KMS-11 (cell line): Measurements from ENCODE around the gene LRRK1.

ENCODE experiments used
- H2AFZ ChIP-seq: fragments of 200-600 bp; sonication (generic); 2 replicates; pipeline ENCODE4 v1.6.1; 2016; ENCODE audit warnings: antibody characterized with exemption, mixed run types, low read depth
- H3K27ac ChIP-seq: fragments of 200-600 bp; sonication (generic); 2 replicates; pipeline ENCODE4 v1.6.1; 2016; ENCODE audit warnings: mild to moderate bottlenecking, mixed run types
- H3K27me3 ChIP-seq: fragments of 200-600 bp; sonication (generic); 2 replicates; pipeline ENCODE4 v1.6.1; 2017; ENCODE audit warnings: mild to moderate bottlenecking, low read depth, mixed run types, moderate library complexity; ENCODE audit not compliant: insufficient read depth
- H3K36me3 ChIP-seq: fragments of 200-600 bp; sonication (generic); 2 replicates; pipeline ENCODE4 v1.6.1; 2017; ENCODE audit warnings: mild to moderate bottlenecking, mixed run types; ENCODE audit not compliant: insufficient read depth
- H3K4me1 ChIP-seq: fragments of 200-600 bp; sonication (generic); 2 replicates; pipeline ENCODE4 v1.6.1; 2016; ENCODE audit warnings: mild to moderate bottlenecking, low read depth, mixed run types; ENCODE audit not compliant: poor library complexity, severe bottlenecking
- H3K4me2 ChIP-seq: fragments of 200-600 bp; sonication (generic); 2 replicates; pipeline ENCODE4 v1.7.0; 2016; ENCODE audit warnings: mild to moderate bottlenecking, mixed run types
- H3K4me3 ChIP-seq: fragments of 200-600 bp; sonication (generic); IDR thresholded peaks from 2 replicates; pipeline ENCODE4 v1.6.1; 2017; ENCODE audit warnings: low read depth, low read length, mixed read lengths; ENCODE audit not compliant: insufficient read depth
- H3K79me2 ChIP-seq: fragments of 200-600 bp; sonication (generic); 2 replicates; pipeline ENCODE4 v1.6.1; 2016; ENCODE audit warnings: low read depth, mixed run types; ENCODE audit not compliant: insufficient read depth
- H3K9ac ChIP-seq: fragments of 200-600 bp; sonication (generic); 2 replicates; pipeline ENCODE4 v1.6.1; 2016; ENCODE audit warnings: mild to moderate bottlenecking, mixed run types
- H4K20me1 ChIP-seq: fragments of 200-600 bp; sonication (generic); 2 replicates; pipeline ENCODE4 v1.6.1; 2016; ENCODE audit warnings: mild to moderate bottlenecking, mixed run types; ENCODE audit not compliant: insufficient read depth
- CTCF ChIP-seq: fragments of 200-600 bp; sonication (generic); conservative IDR thresholded peaks from 2 replicates; pipeline ENCODE4 v1.6.1; 2017; ENCODE audit warnings: low read depth, mild to moderate bottlenecking, antibody characterized with exemption, low read length, moderate library complexity, mixed read lengths

LRRK1 gene

GRCh38 chr15:100940767-100941379, 21.7 kb downstream of the LRRK1 start:
- TF ChIP-seq CTCF: no peak
- Histone ChIP-seq H3K36me3 (no peaks in the 10 kb centered on the region), H3K79me2 (no peaks in the 10 kb centered on the region), H3K9ac (no peak overlapping the region), H2AFZ (no peak overlapping the region), H4K20me1 (no peaks in the 10 kb centered on the region), H3K4me2 (no peak overlapping the region), H3K4me3 (no peak overlapping the region), H3K27ac (no peak overlapping the region), H3K4me1 (no peaks in the 10 kb centered on the region), H3K27me3 (no peaks in the 10 kb centered on the region)

- Histone ChIP-seq H3K36me3 (no peaks in the 10 kb centered on the region), H3K4me3 (no peak overlapping the region), H3K79me2 (no peaks in the 10 kb centered on the region), H3K4me1 (no peaks in the 10 kb centered on the region), H4K20me1 (no peaks in the 10 kb centered on the region), H3K9ac (no peak overlapping the region), H3K27me3 (no peaks in the 10 kb centered on the region), H3K4me2 (no peak overlapping the region), H3K27ac (no peak overlapping the region), H2AFZ (no peak overlapping the region)
- no peak for TF ChIP-seq CTCF
Measured at GRCh38 chr15:100941536-100941935, 22.4 kb downstream of the LRRK1 start.

GRCh38 chr15:100942656-100943425, 23.7 kb downstream of the LRRK1 start:
- Histone ChIP-seq H3K4me3 (no peak overlapping the region), H3K4me2 (no peak overlapping the region), H3K79me2 (no peaks in the 10 kb centered on the region), H2AFZ (no peak overlapping the region), H3K27ac (no peak overlapping the region), H3K9ac (no peak overlapping the region), H3K27me3 (no peaks in the 10 kb centered on the region), H3K36me3 (no peaks in the 10 kb centered on the region), H3K4me1 (no peaks in the 10 kb centered on the region), H4K20me1 (no peaks in the 10 kb centered on the region)
- no peak for TF ChIP-seq CTCF

- no peaks in the 10 kb centered on the region for H3K79me2 ChIP-seq
- no peak overlapping the region for H3K27ac ChIP-seq
- no peak overlapping the region for H3K4me3 ChIP-seq
- H3K4me1 ChIP-seq: no peaks in the 10 kb centered on the region
- H3K36me3 ChIP-seq: no peaks in the 10 kb centered on the region
- H3K4me2 ChIP-seq: no peak overlapping the region
- no peak for TF ChIP-seq CTCF
- H2AFZ ChIP-seq: no peak overlapping the region
- no peaks in the 10 kb centered on the region for H3K27me3 ChIP-seq
- H4K20me1 ChIP-seq: no peaks in the 10 kb centered on the region
- no peak overlapping the region for H3K9ac ChIP-seq
Measured at GRCh38 chr15:100944244-100944895, 25.2 kb downstream of the LRRK1 start.
